Left ventricle myocardium inferior (tissue), 1 donor: Measurements from ENCODE around the gene C19orf53. TPM values are rescaled to one million over a fixed set of nuclear protein-coding genes. Genes with fewer than 3 reads are reported as not detected.

ENCODE experiments used
- DNase-seq: peaks from one replicate; pipeline ENCODE4 v3.0.0-alpha.2; 2020
- H3K27ac ChIP-seq: fragments of 200-600 bp; replicated peaks from 2 replicates; pipeline ENCODE4 v1.8.0; 2021
- H3K27me3 ChIP-seq: fragments of 200-600 bp; 2 replicates; pipeline ENCODE4 v1.8.0; 2021; ENCODE audit warnings: low read depth
- H3K36me3 ChIP-seq: fragments of 200-600 bp; 2 replicates; pipeline ENCODE4 v1.8.0; 2021
- H3K4me1 ChIP-seq: fragments of 200-600 bp; 2 replicates; pipeline ENCODE4 v1.8.0; 2021
- H3K4me3 ChIP-seq: fragments of 200-600 bp; 2 replicates; pipeline ENCODE4 v1.8.0; 2021; ENCODE audit warnings: mild to moderate bottlenecking, moderate library complexity
- H3K9me3 ChIP-seq: fragments of 200-600 bp; replicated peaks from 2 replicates; pipeline ENCODE4 v1.8.0; 2021
- CTCF ChIP-seq: fragments of 200-600 bp; IDR thresholded peaks from 2 replicates; pipeline ENCODE4 v1.8.0; 2021; ENCODE audit warnings: antibody characterized with exemption, mild to moderate bottlenecking, borderline replicate concordance
- intact Hi-C: fragments of 100-400 bp; cut with micrococcal nuclease; formaldehyde crosslinking; loops from one replicate; pipeline ENCODE4 v1.11.0; 2022
- long read RNA-seq: library from polyadenylated mRNA; unstranded; transcript quantifications from one replicate; pipeline ENCODE4 v2.0.0, GENCODE V29; 2021
- total RNA-seq: library from RNA; stranded (reverse); fragmentation: NEBNext Ultra II Directional; extraction: Animal tissue kit (Norgen Biotek cat#: 25700); gene quantifications from one replicate; pipeline ENCODE4 v1.2.1, GENCODE V29; 2021
- donor health status: DM: no; HTN: yes; CAD: no; lungs with severe emphysema.

C19orf53 gene
- total RNA-seq: 97.7 TPM
- long read RNA-seq, transcript C19orf53-202 (3 exons, 873 nt): major isoform, 81 of 83 reads
- long read RNA-seq, partial matches to known transcripts: 0 of 83 reads
- long read RNA-seq, other reads (novel, unspliced or antisense): 1 of 83 reads

GRCh38 chr19:13774217-13775191, at the start of gene C19orf53:
Gene C19orf53 (plus strand): TSS chr19:13774456. CDS start chr19:13774478, 22 bp downstream.
- DNase-seq: peak; percentile 89
- H3K36me3 ChIP-seq: peaks cover 54% of the 10 kb centered on the region
- peaks cover 32% of the 10 kb centered on the region for H3K4me1 ChIP-seq
- TF ChIP-seq CTCF: no peak
- H3K9me3 ChIP-seq: no peaks in the 10 kb centered on the region
- H3K4me3 ChIP-seq: peak within 1 kb of the TSS; percentile 96
- H3K27ac ChIP-seq: peak within 1 kb of the TSS; percentile 90
- intact Hi-C loops: no loop called here
- no peaks in the 10 kb centered on the region for H3K27me3 ChIP-seq

GRCh38 chr19:13726323-13726722, 47.9 kb upstream of the C19orf53 start:
- no peak for TF ChIP-seq CTCF
- no peak overlapping the region for H3K27ac ChIP-seq
- intact Hi-C loops: no loop called here

GRCh38 chr19:13727798-13728197, 46.5 kb upstream of the C19orf53 start:
- Histone ChIP-seq H3K27ac (no peak overlapping the region), H3K4me1 (peaks cover 18% of the 10 kb centered on the region), H3K9me3 (no peaks in the 10 kb centered on the region), H3K4me3 (no peak overlapping the region), H3K27me3 (peaks cover 2% of the 10 kb centered on the region), H3K36me3 (no peaks in the 10 kb centered on the region)
- no peak for TF ChIP-seq CTCF
- DNase-seq: no peak
- intact Hi-C loops: no loop called here

More at GRCh38 chr19:13726323-13726722, 47.9 kb upstream of the C19orf53 start:
- no peaks in the 10 kb centered on the region for H3K9me3 ChIP-seq
- no peaks in the 10 kb centered on the region for H3K36me3 ChIP-seq
- peaks cover 6% of the 10 kb centered on the region for H3K27me3 ChIP-seq
- peaks cover 10% of the 10 kb centered on the region for H3K4me1 ChIP-seq
- no peak overlapping the region for H3K4me3 ChIP-seq
- no peak for DNase-seq

GRCh38 chr19:13729859-13730258, 44.4 kb upstream of the C19orf53 start:
- TF ChIP-seq CTCF: no peak
- no peak overlapping the region for H3K4me3 ChIP-seq
- no peaks in the 10 kb centered on the region for H3K27me3 ChIP-seq
- H3K4me1 ChIP-seq: peaks cover 18% of the 10 kb centered on the region
- H3K9me3 ChIP-seq: no peaks in the 10 kb centered on the region
- intact Hi-C loops: no loop called here
- H3K27ac ChIP-seq: no peak overlapping the region
- no peaks in the 10 kb centered on the region for H3K36me3 ChIP-seq
- no peak for DNase-seq

- intact Hi-C loops: no loop called here
Measured at GRCh38 chr19:13731147-13731964, 42.9 kb upstream of the C19orf53 start.

More at GRCh38 chr19:13731147-13731964, 42.9 kb upstream of the C19orf53 start:
- Histone ChIP-seq H3K9me3 (no peaks in the 10 kb centered on the region), H3K27ac (peak overlapping the region; percentile 89), H3K27me3 (no peaks in the 10 kb centered on the region), H3K4me1 (peaks cover 18% of the 10 kb centered on the region), H3K36me3 (no peaks in the 10 kb centered on the region), H3K4me3 (peak overlapping the region; percentile 71)
- no peak for TF ChIP-seq CTCF
- DNase-seq: peak; percentile 97
